Esophagus squamous epithelium (tissue), 4 donors: ENCODE results near the gene SPON1.

ENCODE experiments used
- CTCF ChIP-seq, 6 experiments: fragments of 450-650 bp in 4 of 6; fragments of 200-600 bp in 2 of 6; sonication (generic) in 2 of 6; IDR thresholded peaks; one replicate each; pipeline ENCODE4 v1.5.1; 2016 to 2019; ENCODE audit warnings: antibody characterized with exemption in 6 of 6, mild to moderate bottlenecking in 4 of 6, moderate library complexity in 4 of 6
- POLR2A ChIP-seq, 4 donors: fragments of 450-650 bp; IDR thresholded peaks; one replicate each; pipeline ENCODE4 v1.6.1; 2017; ENCODE audit warnings: antibody characterized with exemption in 4 of 4, mild to moderate bottlenecking in 4 of 4, moderate library complexity in 3 of 4

GRCh38 chr11:13962198-13962561 is 343 bp upstream of the SPON1 start:
- TF ChIP-seq CTCF (IDR thresholded peaks at IDR 0.05) (no peak), POLR2A (IDR thresholded peaks at IDR 0.05) (no peak)
